GM18502 (cell line): ENCODE results near the gene KYAT1.
A peak's percentile ranks its signal among the peaks of the same experiment; 100 is the strongest.

Source experiments
- ATAC-seq: cut with Tn5 transposase; IDR thresholded peaks from one replicate; pipeline ENCODE4 v1.9.1; 2021; ENCODE audit warnings: mild to moderate bottlenecking; ENCODE audit not compliant: unreplicated experiment, poor library complexity

Gene KYAT1

DNA sequence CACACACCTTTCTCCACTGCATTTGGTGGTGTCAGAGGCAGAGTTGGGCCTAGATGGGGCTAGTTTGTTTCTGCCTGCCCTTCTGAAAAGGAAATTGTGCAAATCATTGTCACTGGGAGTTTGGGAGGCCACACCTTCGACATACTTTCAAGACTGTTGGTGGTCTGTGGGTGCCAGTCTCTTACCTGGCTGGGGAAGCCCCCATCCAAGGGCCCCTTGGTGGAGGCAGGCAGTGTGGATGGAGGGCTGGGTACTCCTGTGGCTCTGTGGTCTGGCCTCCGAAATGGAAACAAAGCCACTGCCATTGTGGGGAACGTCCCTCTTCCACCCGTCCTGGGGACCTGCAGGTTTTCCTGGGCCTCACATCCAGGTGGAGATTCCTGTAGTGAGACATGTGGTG is 28.1 kb upstream of the KYAT1 start:
- no peak for ATAC-seq

DNA sequence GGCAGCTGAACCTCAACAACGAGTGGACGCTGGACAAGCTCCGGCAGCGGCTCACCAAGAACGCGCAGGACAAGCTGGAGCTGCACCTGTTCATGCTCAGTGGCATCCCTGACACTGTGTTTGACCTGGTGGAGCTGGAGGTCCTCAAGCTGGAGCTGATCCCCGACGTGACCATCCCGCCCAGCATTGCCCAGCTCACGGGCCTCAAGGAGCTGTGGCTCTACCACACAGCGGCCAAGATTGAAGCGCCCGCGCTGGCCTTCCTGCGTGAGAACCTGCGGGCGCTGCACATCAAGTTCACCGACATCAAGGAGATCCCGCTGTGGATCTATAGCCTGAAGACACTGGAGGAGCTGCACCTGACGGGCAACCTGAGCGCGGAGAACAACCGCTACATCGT is 26.6 kb upstream of the KYAT1 start:
- ATAC-seq = no peak

- ATAC-seq = no peak
These were observed 25.0 kb upstream of the KYAT1 start for GRCh38 chr9:128906741-128907140.

DNA sequence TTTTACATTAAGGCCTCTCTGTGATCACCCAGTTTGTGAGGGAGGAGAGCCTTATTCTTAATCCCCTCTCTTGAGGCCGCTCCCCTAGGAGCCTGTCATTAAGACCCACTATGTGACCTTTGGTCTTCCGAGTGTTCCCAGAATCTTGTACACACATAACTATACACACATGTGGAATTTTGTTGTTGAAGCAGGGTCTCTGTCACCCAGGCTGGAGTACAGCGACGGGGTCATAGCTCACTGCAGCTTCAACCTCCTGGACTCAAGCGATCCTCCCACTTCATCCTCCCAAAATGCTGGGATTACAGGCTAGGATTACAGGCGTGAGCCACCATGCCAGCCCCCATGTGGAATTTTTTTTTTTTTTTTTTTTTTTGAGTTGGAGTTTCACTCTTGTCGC is 24.2 kb upstream of the KYAT1 start:
- ATAC-seq = no peak

GRCh38 chr9:128903871-128904620 is 22.3 kb upstream of the KYAT1 start:
- ATAC-seq = no peak

- ATAC-seq = no peak
These were observed 21.3 kb upstream of the KYAT1 start for GRCh38 chr9:128903079-128903461.

GRCh38 chr9:128902351-128903078 is 20.8 kb upstream of the KYAT1 start:
- peak; percentile 83 for ATAC-seq

DNA sequence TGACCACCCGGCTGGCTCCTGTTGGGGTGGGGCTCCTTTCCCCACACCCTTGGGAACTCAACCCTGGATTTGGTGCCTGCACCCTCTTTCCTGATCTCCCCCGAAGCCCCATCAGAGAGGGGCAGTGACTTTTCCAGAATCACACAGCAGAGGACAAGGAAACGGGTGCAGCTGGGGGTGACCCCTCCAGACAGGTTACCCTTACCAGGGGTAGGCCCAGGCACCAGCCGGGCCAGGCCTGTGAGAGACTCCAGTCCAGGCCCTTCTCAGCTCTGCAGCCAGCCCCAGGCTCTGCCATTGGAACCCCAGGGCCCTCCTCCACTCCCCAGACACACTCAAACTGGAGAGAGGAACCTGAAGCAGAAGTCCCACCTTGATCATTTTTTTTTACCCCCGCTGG is 20.1 kb upstream of the KYAT1 start:
- ATAC-seq = no peak

- ATAC-seq = no peak
These were observed 19.6 kb upstream of the KYAT1 start for GRCh38 chr9:128901379-128901778.

- no peak for ATAC-seq
These were observed 18.0 kb upstream of the KYAT1 start for GRCh38 chr9:128899566-128900322.

DNA sequence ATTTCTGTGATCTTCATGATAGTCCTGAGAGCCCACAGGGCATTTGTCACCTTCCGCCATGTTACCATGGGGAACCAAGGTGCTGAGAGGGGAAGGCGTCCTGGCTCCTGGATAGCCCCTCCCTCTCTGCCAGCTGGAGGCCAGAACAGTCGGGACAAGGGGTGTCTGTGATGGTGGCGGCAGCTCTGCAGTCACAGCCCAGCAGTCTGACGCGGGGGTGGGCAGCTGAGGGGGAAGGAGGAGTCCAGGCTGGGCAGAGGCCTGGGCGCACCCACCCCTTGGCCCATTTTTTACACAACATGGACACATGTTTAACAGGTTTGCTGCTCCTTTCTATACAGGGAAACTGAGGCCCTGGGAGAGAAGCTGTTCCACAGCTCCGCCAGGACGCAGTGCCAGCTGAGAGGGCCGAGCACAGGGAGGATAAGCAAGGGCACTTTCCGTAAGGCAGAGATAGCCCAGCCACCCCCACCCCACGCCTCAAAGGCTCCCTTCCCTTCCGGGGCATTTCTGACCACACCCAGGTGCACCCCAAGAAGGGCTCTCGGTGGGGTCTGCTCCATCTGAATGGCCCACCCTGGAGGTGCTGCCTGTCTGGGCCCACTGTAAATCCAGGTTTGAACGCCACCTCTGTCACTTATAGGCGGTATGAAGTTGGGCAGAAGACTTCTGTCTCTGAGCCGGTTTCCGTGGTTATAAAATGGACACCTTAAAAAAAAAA is 17.3 kb upstream of the KYAT1 start:
- no peak for ATAC-seq

- ATAC-seq = no peak
These were observed 16.6 kb upstream of the KYAT1 start for GRCh38 chr9:128898382-128898781.

GRCh38 chr9:128895556-128895955 is 13.8 kb upstream of the KYAT1 start:
- no peak for ATAC-seq

DNA sequence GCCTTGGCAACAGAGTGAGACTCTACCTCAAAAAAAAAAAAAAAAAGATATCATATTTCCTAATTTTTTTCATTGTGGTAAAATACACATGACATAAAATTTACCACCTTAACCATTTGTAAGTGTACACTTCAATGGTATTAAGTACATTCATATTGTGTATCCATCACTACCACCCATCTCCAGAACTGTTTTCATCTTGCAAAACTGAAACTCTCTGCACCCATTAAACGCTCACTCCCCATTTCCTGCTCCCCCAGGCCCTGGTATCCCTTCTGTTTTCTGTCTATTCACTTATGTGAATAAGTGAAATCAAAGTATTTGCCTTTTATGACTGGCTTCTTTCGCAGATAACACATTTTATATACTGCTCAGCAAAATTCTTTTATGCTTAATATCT is 13.0 kb upstream of the KYAT1 start:
- no peak for ATAC-seq

DNA sequence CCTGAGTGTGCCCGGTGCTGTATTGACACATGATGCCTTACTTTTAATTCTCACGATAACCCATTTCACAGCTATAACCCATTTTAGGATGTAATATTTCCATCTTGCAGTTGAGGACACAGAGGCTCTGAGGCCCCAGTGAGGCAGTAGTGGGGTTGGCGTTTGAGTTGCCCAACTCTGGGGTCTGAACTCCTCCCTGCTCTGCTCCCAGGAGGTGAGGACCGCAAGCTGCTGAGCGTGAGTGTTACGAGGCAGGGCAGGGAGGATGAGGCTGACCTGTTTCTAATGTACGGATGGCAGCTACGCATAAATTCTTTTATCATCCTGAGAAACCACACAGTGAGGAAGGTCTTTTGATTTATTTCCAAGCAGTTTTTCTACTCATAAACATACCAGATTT is 11.6 kb upstream of the KYAT1 start:
- no peak for ATAC-seq

GRCh38 chr9:128892221-128892921 is 10.6 kb upstream of the KYAT1 start:
- ATAC-seq = no peak

GRCh38 chr9:128891321-128892220 is 9.8 kb upstream of the KYAT1 start:
- ATAC-seq = no peak

GRCh38 chr9:128887914-128888350 is 6.2 kb upstream of the KYAT1 start:
- ATAC-seq = no peak

DNA sequence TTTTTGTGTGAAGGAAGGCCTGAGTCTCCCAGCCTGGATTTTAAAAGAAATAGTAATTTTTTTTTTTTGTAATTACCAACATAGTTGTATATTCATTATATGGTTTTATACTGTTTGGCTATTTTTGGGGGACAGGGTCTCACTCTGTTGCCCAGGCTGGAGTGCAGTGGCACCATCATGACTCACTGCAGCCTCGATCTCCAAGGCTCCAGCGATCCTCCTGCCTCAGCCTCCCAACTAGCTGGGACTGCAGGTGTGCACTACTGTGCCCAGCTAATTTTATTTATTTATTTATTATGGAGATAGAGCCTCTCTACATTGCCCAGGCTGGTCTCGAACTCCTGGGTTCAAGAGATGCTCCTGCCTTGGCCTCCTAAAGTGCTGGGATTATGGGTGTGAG is 5.3 kb upstream of the KYAT1 start:
- ATAC-seq = no peak
